Lung (tissue), 12 donors: ENCODE data around the gene SEC14L1. TPM values are rescaled to one million over a fixed set of nuclear protein-coding genes. Genes with fewer than 3 reads are reported as not detected.
A peak's percentile ranks its signal among the peaks of the same experiment; 100 is the strongest.

Experiments
- ATAC-seq: fragments of 200-7000 bp; cut with Tn5 transposase; one replicate; pipeline ENCODE4 v1.9.1; 2020; ENCODE audit warnings: moderate number of reproducible peaks; ENCODE audit not compliant: insufficient read depth, low FRiP score
- DNase-seq, 3 donors: peaks; one replicate each; pipeline ENCODE4 v3.0.0-alpha.2; 2013 to 2017
- H3K27ac ChIP-seq, 2 donors: one replicate each; pipeline ENCODE4 v1.5.1; 2013; ENCODE audit warnings: mild to moderate bottlenecking in 2 of 2, moderate library complexity in 2 of 2, control low read depth in 1 of 2, inconsistent platforms in 1 of 2, low read depth in 1 of 2, low read length in 1 of 2
- H3K27me3 ChIP-seq, 3 donors: one replicate each; pipeline ENCODE4 v1.5.1; 2013; ENCODE audit warnings: low read length in 2 of 3; ENCODE audit not compliant: control insufficient read depth in 3 of 3, insufficient read depth in 3 of 3
- H3K36me3 ChIP-seq, 4 donors: one replicate each; pipeline ENCODE4 v1.5.1; 2013; ENCODE audit warnings: low read length in 4 of 4, mild to moderate bottlenecking in 1 of 4, moderate library complexity in 1 of 4; ENCODE audit not compliant: control insufficient read depth in 4 of 4, insufficient read depth in 4 of 4
- H3K4me1 ChIP-seq, 5 donors: one replicate each; pipeline ENCODE4 v1.5.1; 2013; ENCODE audit warnings: low read length in 5 of 5, mild to moderate bottlenecking in 2 of 5, moderate library complexity in 1 of 5; ENCODE audit not compliant: control insufficient read depth in 5 of 5, insufficient read depth in 5 of 5
- H3K4me3 ChIP-seq: one replicate; pipeline ENCODE4 v1.5.1; 2013; ENCODE audit warnings: mild to moderate bottlenecking, control low read depth, moderate library complexity
- H3K9ac ChIP-seq, 2 donors: one replicate each; pipeline ENCODE4 v1.5.1; 2013; ENCODE audit warnings: low read length in 2 of 2, control low read depth in 1 of 2; ENCODE audit not compliant: insufficient read depth in 1 of 2
- H3K9me3 ChIP-seq, 4 donors: one replicate each; pipeline ENCODE4 v1.5.1; 2013; ENCODE audit warnings: low read length in 3 of 4, mild to moderate bottlenecking in 1 of 4, moderate library complexity in 1 of 4; ENCODE audit not compliant: control insufficient read depth in 4 of 4, insufficient read depth in 3 of 4
- WGBS, 2 donors: extraction: QIAGEN DNeasy Blood & Tissue Kit; methylation state at CpG; one replicate each; pipeline ENCODE4 v1.1.7; 2013; 5-methylcytosine and 5-hydroxymethylcytosine counted together
- polyA plus RNA-seq, 2 donors: library from polyadenylated mRNA; stranded (reverse); fragments of 200-250 nt; gene quantifications; one replicate each; pipeline ENCODE4 v1.2.1, GENCODE V29; 2013
- total RNA-seq, 2 donors: library from RNA; depleted of rRNA in 1 of 2; stranded (reverse); fragments of >200 nt in 1 of 2; gene quantifications; one replicate each; pipeline ENCODE4 v1.2.1, GENCODE V29; 2014 to 2021
- TF ChIP-seq, protein P1 (sequence below): IDR thresholded peaks from 2 replicates; pipeline ENCODE4 v1.5.1; 2012; ENCODE audit warnings: mild to moderate bottlenecking; ENCODE audit errors: control extremely low read depth, extremely low read depth
- donor health status: control.
- donor health status: control.
- donor health status: Bipolar disorder and iron deficiency.
- donor health status: healthy.
- donor health status: DM: yes; HTN: yes; CAD: no.

Gene SEC14L1
- total and polyA plus RNA-seq, 4 donors: 41.6 to 171 (median 135) TPM

DNA sequence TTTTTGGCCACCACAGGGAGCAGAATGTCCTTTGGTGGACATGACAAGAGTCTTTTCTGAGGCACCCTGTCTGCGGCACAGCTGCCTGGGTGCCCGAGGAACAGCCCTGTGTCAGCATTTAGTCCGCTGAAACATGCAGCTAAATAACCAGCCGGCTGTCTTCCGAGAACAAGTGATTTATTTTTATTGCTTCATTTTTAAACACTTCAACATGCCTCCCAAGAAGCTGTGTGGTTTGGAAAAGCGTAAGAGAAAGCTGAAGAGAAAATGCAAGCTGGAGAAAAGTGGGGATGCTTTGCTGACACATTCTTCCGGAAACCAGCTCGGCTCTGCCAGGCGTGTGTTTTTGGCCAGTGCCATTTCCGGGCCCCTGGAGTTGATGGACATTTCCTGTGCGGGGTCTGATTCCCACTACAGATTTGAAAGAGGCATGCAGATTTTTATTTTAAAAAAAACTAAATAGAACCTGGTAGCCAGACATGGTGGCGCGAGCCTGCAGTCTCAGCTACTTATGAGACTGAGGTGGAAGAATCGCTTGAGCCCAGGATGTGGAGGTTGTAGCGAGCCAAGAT lies 94.7 kb downstream of the SEC14L1 start:
- H3K36me3 ChIP-seq: no peaks in the 10 kb centered on the region
- H3K4me1 ChIP-seq: peaks cover 0 to 22% (median 3%) of the 10 kb centered on the region in 5 donors
- H3K27me3 ChIP-seq: no peaks in the 10 kb centered on the region
- peak overlapping the region in 1 of 2 donors; percentile 84 for H3K27ac ChIP-seq
- ATAC-seq (peak; percentile 46), DNase-seq (peak; percentile 91 to 96 (median 95))
- peaks cover 0 to 3% (median 0%) of the 10 kb centered on the region in 4 donors for H3K9me3 ChIP-seq
- WGBS, 2 donors: 7 to 14% methylated on average over 15 of the region's 15 CpGs
- H3K9ac ChIP-seq: peak overlapping the region in 1 of 2 donors; percentile 46
- no peak overlapping the region for H3K4me3 ChIP-seq
- TF ChIP-seq, protein P1, sequence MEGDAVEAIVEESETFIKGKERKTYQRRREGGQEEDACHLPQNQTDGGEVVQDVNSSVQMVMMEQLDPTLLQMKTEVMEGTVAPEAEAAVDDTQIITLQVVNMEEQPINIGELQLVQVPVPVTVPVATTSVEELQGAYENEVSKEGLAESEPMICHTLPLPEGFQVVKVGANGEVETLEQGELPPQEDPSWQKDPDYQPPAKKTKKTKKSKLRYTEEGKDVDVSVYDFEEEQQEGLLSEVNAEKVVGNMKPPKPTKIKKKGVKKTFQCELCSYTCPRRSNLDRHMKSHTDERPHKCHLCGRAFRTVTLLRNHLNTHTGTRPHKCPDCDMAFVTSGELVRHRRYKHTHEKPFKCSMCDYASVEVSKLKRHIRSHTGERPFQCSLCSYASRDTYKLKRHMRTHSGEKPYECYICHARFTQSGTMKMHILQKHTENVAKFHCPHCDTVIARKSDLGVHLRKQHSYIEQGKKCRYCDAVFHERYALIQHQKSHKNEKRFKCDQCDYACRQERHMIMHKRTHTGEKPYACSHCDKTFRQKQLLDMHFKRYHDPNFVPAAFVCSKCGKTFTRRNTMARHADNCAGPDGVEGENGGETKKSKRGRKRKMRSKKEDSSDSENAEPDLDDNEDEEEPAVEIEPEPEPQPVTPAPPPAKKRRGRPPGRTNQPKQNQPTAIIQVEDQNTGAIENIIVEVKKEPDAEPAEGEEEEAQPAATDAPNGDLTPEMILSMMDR: no peak

DNA sequence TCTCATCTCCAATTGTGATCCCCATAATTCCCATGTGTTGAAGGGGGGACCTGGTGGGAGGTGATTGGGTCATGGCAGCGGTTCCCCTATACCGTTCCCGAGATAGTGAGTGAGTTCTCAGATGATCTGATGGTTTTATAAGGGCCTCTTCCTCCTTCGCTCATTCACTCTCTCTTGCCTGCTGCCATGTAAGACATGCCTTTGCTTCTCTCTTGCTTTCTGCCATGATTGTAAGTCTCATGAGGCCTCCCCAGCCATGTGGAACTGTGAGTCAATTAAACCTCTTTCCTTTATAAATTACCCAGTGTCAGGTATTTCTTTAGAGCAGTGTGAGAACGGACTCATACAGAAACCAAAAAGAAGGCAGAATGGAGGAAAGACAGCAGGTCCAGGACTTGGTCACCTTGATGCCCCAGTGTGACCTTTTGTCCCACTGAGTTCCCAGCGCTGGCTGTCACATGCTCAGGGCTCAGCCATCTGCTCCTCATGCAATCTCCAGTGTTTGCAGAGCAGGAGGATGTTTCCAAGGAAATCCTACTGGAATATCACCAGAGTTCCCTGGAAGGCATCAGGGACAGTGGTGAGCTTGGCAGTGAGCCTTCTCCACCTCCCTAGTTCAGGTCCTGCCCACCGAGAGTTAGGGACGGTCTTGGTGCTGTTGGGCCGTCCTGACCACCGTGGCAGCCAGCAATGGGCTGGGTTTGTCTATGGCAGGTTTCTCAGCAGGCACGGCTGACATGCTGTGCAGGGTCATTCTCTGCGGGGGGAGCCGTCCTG lies 96.7 kb downstream of the SEC14L1 start:
- WGBS, 2 donors: 81 to 90% methylated on average over 13 of the region's 13 CpGs
- no peak for ATAC-seq
- H3K36me3 ChIP-seq: no peaks in the 10 kb centered on the region

DNA sequence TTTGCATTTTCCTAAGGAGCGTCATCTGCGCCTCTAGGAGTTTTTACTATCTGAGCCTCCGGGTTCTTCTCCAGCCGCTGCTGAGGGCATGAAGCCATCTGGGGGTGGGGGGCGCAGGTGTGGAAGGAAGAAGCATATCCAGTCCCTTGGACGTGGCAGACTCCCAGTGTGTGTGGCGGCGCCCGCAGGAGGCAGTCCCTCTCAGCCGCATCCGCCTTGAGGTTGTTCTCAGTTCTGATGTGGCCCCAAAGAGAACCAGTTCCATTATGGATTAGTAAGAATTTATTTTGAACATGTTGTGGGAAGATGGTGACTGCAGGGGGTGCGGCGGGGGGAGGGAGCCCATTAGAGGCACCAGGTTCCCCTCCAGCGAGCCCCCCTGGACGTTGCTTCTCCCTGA lies 100.2 kb downstream of the SEC14L1 start:
- H3K27me3 ChIP-seq: no peaks in the 10 kb centered on the region
- ATAC-seq (no peak), DNase-seq (no peak)
- no peaks in the 10 kb centered on the region for H3K9me3 ChIP-seq
- no peak overlapping the region for H3K27ac ChIP-seq
- TF ChIP-seq, protein P1: no peak
- peaks cover 0 to 15% (median 2%) of the 10 kb centered on the region in 5 donors for H3K4me1 ChIP-seq
- 95 to 96% methylated on average over 15 of the region's 15 CpGs for WGBS, 2 donors
- no peaks in the 10 kb centered on the region for H3K36me3 ChIP-seq
- H3K4me3 ChIP-seq: no peak overlapping the region
- no peak overlapping the region for H3K9ac ChIP-seq

More for the DNA sequence above, 96.7 kb downstream of the SEC14L1 start:
- H3K4me1 ChIP-seq: peaks cover 0 to 30% (median 3%) of the 10 kb centered on the region in 5 donors
- no peak overlapping the region for H3K4me3 ChIP-seq
- H3K9me3 ChIP-seq: peaks cover 0 to 3% (median 0%) of the 10 kb centered on the region in 4 donors
- H3K27ac ChIP-seq: peak overlapping the region in 1 of 2 donors; percentile 17
- TF ChIP-seq, protein P1: no peak
- H3K27me3 ChIP-seq: no peaks in the 10 kb centered on the region
- DNase-seq: no peak
- H3K9ac ChIP-seq: no peak overlapping the region
